Spleen (tissue), 7 donors: ENCODE measurements around the gene DCAF8.

ENCODE experiments used
- POLR2A ChIP-seq, 3 donors: fragments of 450-650 bp; IDR thresholded peaks; one replicate each; pipeline ENCODE4 v1.5.1; 2017; ENCODE audit warnings: antibody characterized with exemption in 3 of 3, mild to moderate bottlenecking in 1 of 3
- TF ChIP-seq, protein P1 (sequence below), 11 experiments: fragments of 200-600 bp in 7 of 11; fragments of 450-650 bp in 4 of 11; sonication (generic) in 4 of 11; IDR thresholded peaks in 8 of 11; conservative IDR thresholded peaks in 3 of 11; 1 replicate in 7 of 11; 2 replicates in 4 of 11; pipeline versions ENCODE4 v1.4.0 to v1.8.0; 2016 to 2021; ENCODE audit warnings: antibody characterized with exemption in 11 of 11, inconsistent platforms in 4 of 11, mild to moderate bottlenecking in 1 of 11
- donor health status: DM: no; HTN: no; CAD: no; lungs with moderate emphysema.
- donor health status: DM: no; HTN: no; CAD: no.
- donor health status: DM: no; HTN: no; CAD: no.

DNA sequence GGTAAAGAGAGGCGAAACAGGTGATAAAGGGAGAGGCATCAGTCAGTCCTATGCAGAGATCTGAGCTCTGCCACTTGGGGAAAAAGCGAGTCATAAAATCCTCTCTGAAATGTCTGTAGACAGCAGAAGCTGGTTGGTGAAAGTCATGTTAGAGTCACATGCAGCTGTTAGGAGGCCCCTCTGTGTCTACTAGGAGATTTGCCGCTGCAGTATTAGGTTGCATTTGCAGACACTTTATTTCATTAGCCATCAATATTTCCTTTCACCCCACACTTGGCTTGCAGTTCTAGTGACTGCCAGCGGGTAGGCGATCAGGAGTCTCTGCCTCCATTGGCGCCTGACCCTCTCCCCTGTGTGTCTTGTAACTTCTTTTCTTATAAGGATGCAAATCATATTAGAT lies 94.8 kb downstream of the DCAF8 start:
- TF ChIP-seq, protein P1, sequence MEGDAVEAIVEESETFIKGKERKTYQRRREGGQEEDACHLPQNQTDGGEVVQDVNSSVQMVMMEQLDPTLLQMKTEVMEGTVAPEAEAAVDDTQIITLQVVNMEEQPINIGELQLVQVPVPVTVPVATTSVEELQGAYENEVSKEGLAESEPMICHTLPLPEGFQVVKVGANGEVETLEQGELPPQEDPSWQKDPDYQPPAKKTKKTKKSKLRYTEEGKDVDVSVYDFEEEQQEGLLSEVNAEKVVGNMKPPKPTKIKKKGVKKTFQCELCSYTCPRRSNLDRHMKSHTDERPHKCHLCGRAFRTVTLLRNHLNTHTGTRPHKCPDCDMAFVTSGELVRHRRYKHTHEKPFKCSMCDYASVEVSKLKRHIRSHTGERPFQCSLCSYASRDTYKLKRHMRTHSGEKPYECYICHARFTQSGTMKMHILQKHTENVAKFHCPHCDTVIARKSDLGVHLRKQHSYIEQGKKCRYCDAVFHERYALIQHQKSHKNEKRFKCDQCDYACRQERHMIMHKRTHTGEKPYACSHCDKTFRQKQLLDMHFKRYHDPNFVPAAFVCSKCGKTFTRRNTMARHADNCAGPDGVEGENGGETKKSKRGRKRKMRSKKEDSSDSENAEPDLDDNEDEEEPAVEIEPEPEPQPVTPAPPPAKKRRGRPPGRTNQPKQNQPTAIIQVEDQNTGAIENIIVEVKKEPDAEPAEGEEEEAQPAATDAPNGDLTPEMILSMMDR (IDR thresholded peaks at IDR 0.05 in 8 of 11, conservative IDR thresholded peaks at IDR 0.05 in 3 of 11), result no peak
- TF ChIP-seq POLR2A (IDR thresholded peaks at IDR 0.05), result no peak
